Caki2 (cell line): Measurements from ENCODE around the gene HBE1. TPM values are rescaled to one million over a fixed set of nuclear protein-coding genes. Genes with fewer than 3 reads are reported as not detected.

ENCODE experiments used
- DNase-seq: peaks from one replicate; pipeline ENCODE4 v3.0.0-alpha.2; 2015; ENCODE audit warnings: low read depth
- in situ Hi-C: cut with HindIII; loops from 2 replicates; pipeline ENCODE4 v1.10.0; 2016; ENCODE audit warnings: low sequenced_read_pairs, low pct_unique_long_range_greater_than_20kb, mixed read lengths
- total RNA-seq: library from RNA; depleted of rRNA; stranded (reverse); fragments of >200 nt; shearing (Covaris generic); gene quantifications from 2 replicates; pipeline ENCODE4 v1.2.3, GENCODE V29; 2014; ENCODE audit warnings: low replicate concordance

Gene HBE1
- total RNA-seq, 1 experiment from 2014 or later = not detected

DNA sequence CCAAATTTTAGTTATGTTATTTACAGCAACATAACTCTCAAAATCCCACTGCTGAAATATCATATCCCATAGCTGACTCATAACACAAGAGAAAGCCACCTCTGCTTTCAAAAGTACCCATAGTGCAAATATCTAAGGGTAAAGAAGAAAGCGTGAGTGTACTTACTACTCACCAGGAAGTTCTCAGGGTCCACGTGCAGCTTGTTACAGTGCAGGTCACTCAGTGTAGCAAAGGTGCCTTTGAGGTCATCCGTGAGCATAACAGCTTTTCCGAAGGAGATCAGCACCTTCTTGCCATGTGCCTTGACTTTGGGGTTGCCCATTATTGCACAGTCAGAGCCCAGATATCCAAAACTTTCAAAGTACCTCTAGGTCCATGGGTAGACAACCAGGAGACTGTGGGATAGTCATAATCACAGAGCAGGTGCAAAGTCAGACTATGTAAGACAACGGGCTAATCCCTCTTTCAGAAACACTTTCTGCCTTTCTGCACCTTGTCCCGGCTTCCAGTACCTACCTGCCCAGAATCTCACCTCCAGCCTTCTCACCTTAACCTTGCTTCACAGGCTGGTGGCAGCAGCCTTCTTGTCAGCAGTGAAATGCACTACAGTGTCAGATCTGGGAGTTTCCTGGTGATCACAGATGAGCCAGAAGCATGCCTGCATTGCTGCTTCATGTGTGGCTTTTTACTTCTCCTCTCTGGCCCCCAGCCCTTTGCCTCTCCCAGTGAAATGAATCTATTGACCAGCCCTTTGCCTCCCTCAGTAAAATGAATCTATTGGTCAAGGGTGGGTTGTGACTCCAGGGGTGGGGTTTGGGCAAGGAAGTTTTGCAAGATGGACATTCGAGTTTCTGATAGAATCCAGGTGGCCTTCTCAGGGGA is 26.6 kb downstream of the HBE1 start:
- in situ Hi-C loops = no loop called here
- DNase-seq = no peak

GRCh38 chr11:5242208-5242607 is 27.5 kb downstream of the HBE1 start:
- in situ Hi-C loops = no loop called here
- no peak for DNase-seq

DNA sequence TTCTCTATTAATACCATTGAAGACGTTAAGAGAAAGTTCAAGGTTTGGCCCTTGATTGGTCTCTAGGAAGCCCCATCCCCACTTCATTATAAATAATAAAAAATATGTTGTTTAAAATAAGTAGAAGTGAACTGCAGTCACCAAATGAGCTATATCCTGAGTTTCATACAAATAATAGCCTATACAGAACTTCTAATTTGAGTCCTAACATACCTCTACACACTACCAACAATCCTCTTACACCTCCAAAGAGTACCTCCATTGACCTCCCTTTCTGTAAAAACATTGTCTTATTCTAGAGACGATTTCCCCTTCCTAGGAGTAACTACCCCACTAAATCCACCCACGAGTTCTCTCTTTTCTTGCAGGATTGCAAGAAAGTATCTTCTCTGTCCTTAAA is 28.3 kb downstream of the HBE1 start:
- DNase-seq = no peak
- in situ Hi-C loops = no loop called here

GRCh38 chr11:5240458-5240857 is 29.3 kb downstream of the HBE1 start:
- in situ Hi-C loops = no loop called here

GRCh38 chr11:5240056-5240455 is 29.7 kb downstream of the HBE1 start:
- in situ Hi-C loops = no loop called here
- no peak for DNase-seq

More at GRCh38 chr11:5240458-5240857, 29.3 kb downstream of the HBE1 start:
- no peak for DNase-seq

GRCh38 chr11:5239046-5239445 is 30.7 kb downstream of the HBE1 start:
- in situ Hi-C loops = no loop called here
- no peak for DNase-seq

DNA sequence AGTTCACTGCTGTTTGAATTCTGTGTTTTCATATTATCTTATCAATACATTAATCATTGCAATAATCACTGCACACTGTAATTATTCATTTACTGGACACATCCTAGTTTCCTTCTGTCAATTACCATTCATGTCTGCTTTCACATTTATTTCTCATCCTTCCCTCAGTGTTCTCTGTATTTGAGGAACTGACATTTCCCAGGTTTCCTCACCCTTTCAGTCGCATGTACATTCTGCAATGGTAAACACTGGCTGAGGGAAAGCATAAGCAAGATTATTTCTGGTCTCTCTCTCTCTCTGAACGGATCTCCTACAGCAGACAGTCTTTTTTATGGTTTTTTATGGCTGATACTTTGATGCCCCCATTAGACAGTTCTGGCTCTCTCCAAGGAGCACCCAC is 31.3 kb downstream of the HBE1 start:
- no peak for DNase-seq
- in situ Hi-C loops = no loop called here

- in situ Hi-C loops = no loop called here
- no peak for DNase-seq
Measured at GRCh38 chr11:5237420-5237819, 32.3 kb downstream of the HBE1 start.

DNA sequence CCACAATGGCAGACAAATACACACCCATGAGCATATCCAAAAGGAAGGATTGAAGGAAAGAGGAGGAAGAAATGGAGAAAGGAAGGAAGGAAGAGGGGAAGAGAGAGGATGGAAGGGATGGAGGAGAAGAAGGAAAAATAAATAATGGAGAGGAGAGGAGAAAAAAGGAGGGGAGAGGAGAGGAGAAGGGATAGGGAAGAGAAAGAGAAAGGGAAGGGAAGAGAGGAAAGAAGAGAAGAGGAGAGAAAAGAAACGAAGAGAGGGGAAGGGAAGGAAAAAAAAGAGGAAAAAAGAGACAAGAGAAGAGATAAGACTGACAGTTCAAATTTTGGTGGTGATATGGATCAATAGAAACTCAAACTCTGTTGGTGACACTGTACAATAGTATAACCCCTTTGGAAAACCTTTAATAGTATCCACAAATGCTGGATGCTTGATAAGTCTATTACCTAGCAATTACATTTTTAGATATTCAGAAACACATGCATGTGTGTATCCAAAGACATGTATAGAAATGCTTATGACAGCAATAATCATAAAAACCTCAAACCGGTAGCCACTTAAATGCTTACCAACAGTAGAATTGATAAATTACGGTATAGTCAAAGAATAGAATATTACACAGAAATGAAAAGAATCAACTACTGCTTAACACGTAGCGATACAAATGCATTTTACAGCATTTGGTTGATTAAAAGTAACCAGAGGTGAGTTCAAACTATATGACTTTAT is 34.2 kb downstream of the HBE1 start:
- in situ Hi-C loops = no loop called here
- DNase-seq = no peak

GRCh38 chr11:5234381-5234834 is 35.3 kb downstream of the HBE1 start, which contains the start of gene HBD:
HBD (minus strand) TSS chr11:5234483; CDS start chr11:5234433, 50 bp downstream.
- no peak for DNase-seq
- in situ Hi-C loops = no loop called here

GRCh38 chr11:5233307-5233706 is 36.4 kb downstream of the HBE1 start:
- no peak for DNase-seq
- in situ Hi-C loops = no loop called here

GRCh38 chr11:5232821-5233220 is 36.9 kb downstream of the HBE1 start:
- DNase-seq = no peak
- in situ Hi-C loops = no loop called here

- in situ Hi-C loops = no loop called here
- DNase-seq = no peak
Measured at GRCh38 chr11:5232176-5232575, 37.6 kb downstream of the HBE1 start.

DNA sequence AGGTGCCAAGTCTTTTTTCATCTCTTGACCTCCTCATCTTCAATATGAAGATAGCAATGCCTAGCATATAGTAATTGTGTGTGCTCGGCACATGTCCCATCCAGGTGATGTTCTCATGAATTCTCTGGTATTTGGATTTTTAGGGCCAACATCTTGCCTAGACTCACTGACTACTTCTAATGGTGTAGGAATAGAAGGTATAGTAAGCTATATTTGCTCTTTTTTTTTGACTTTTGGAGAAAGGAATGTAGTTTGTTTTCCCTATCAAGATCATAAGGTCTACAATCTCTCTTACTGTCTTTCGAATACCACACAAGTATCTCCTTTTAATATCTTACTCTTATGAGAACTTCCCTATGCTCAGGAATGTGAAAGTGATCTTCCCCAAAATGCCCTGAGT is 38.6 kb downstream of the HBE1 start:
- in situ Hi-C loops = no loop called here
- no peak for DNase-seq

GRCh38 chr11:5230266-5230665 is 39.5 kb downstream of the HBE1 start:
- in situ Hi-C loops = no loop called here
- no peak for DNase-seq

GRCh38 chr11:5229796-5230195 is 39.9 kb downstream of the HBE1 start:
- in situ Hi-C loops = no loop called here
- DNase-seq = no peak

GRCh38 chr11:5229356-5229755 is 40.4 kb downstream of the HBE1 start:
- in situ Hi-C loops = no loop called here
- no peak for DNase-seq

DNA sequence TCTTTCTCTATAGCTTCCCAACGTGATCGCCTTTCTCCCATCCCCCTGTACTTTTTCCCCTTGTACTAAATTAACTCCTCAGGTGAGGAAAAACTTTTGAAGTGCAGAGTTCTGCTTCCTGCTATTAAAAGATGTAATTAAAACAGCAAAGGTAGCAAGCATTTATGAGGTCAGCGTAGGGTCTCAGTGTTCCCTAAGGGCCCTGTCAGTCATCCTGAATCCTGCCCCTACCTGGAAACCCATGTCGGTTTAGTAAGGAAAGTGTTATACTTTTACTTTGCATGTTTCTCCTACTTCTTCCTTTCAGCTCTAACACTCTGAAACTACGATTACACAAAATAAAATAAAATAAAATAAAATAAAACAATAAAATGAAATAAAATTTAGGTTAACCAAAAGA is 41.6 kb downstream of the HBE1 start:
- in situ Hi-C loops = no loop called here
- DNase-seq = no peak

GRCh38 chr11:5227681-5228080 is 42.1 kb downstream of the HBE1 start:
- in situ Hi-C loops = no loop called here
- DNase-seq = no peak
